Breast epithelium (tissue), 4 donors: Measurements from ENCODE around the gene CKAP2. TPM values are rescaled to one million over a fixed set of nuclear protein-coding genes. Genes with fewer than 3 reads are reported as not detected.

ENCODE experiments used
- DNase-seq, 2 donors: peaks; one replicate each; pipeline ENCODE4 v3.0.0-alpha.2; 2019; ENCODE audit warnings: low spot score in 2 of 2
- H3K27ac ChIP-seq, 2 donors: fragments of 200-600 bp; sonication (generic) in 1 of 2; one replicate each; pipeline ENCODE4 v1.5.1; 2016 to 2019; ENCODE audit warnings: mild to moderate bottlenecking in 1 of 2
- H3K27me3 ChIP-seq, 2 donors: fragments of 200-600 bp; sonication (generic) in 1 of 2; one replicate each; pipeline versions ENCODE4 v1.5.1 to v1.6.0; 2017 to 2019; ENCODE audit warnings: control low read depth in 1 of 2, mild to moderate bottlenecking in 1 of 2
- H3K36me3 ChIP-seq: fragments of 200-600 bp; one replicate; pipeline ENCODE4 v1.5.1; 2019
- H3K4me1 ChIP-seq, 2 donors: fragments of 200-600 bp; sonication (generic); one replicate each; pipeline ENCODE4 v1.5.1; 2016 to 2019; ENCODE audit warnings: control low read depth in 1 of 2
- H3K4me3 ChIP-seq, 3 donors: fragments of 200-600 bp; sonication (generic); 1 replicate in 2 of 3; 2 replicates in 1 of 3; pipeline ENCODE4 v1.5.1; 2016 to 2019; ENCODE audit warnings: mild to moderate bottlenecking in 3 of 3, moderate library complexity in 2 of 3
- H3K9me3 ChIP-seq, 2 donors: fragments of 200-600 bp; sonication (generic) in 1 of 2; one replicate each; pipeline ENCODE4 v1.5.1; 2016 to 2019; ENCODE audit warnings: control low read depth in 1 of 2
- CTCF ChIP-seq, 3 donors: fragments of 450-650 bp; IDR thresholded peaks; one replicate each; pipeline ENCODE4 v1.5.1; 2016 to 2017; ENCODE audit warnings: antibody characterized with exemption in 3 of 3, mild to moderate bottlenecking in 3 of 3, moderate library complexity in 3 of 3
- POLR2A ChIP-seq: fragments of 450-650 bp; IDR thresholded peaks from one replicate; pipeline ENCODE4 v1.6.1; 2016; ENCODE audit warnings: antibody characterized with exemption, mild to moderate bottlenecking, moderate library complexity
- POLR2AphosphoS5 ChIP-seq, 3 donors: sonication (generic); formaldehyde crosslinking; IDR thresholded peaks; one replicate each; pipeline ENCODE4 v1.6.1; 2017; ENCODE audit warnings: antibody characterized with exemption in 3 of 3
- intact Hi-C: fragments of 100-400 bp; cut with DNase I; formaldehyde crosslinking; loops from one replicate; pipeline ENCODE4 v1.15.1; 2023; ENCODE audit warnings: low total_unique reads
- total RNA-seq, 3 donors: library from RNA; depleted of rRNA; stranded (reverse); fragments of >200 nt; gene quantifications; one replicate each; pipeline ENCODE4 v1.1.0, GENCODE V29; 2016

The CKAP2 gene
- total RNA-seq, 3 donors from 2014 or later = 6.9 to 11.0 (median 8.6) TPM

DNA sequence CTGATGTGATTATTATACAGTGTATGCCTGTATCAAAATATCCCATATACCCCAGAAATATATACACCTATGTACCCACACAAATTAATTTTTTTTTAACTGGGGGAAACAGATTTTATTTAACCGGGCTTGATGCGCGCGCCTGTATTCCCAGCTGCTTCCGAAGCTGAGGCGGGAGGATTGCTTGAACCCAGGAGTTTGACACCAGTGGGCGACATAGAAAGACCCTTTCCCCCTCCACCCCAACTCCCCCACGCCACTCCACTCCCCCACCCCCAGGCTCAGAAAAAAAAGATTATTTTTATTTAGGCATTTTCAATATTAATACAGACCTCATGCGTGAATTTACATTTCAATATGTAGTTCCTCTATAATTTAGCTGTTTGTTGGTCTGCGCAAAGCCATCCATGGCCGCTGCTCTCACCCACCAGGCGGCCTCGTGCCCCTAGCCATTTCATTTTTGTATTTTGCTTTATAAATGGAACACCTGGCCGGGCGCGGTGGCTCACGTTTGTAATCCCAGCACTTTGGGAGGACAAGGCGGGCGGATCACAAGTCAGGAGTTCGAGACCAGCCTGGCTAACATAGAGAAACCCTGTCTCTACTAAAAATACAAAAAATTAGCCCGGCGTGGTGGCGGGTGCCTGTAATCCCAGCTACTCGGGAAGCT, 4.0 kb upstream of the CKAP2 start:
- H3K4me3 ChIP-seq = peak overlapping the region in 1 of 3 donors; percentile 90
- TF ChIP-seq CTCF (IDR thresholded peaks at IDR 0.05) (no peak), POLR2AphosphoS5 (IDR thresholded peaks at IDR 0.05) (no peak), POLR2A (no peak)
- no peaks in the 10 kb centered on the region for H3K27me3 ChIP-seq
- DNase-seq = no peak
- H3K4me1 ChIP-seq = peaks cover 0 to 13% of the 10 kb centered on the region in 2 donors
- no peaks in the 10 kb centered on the region for H3K36me3 ChIP-seq
- H3K9me3 ChIP-seq = no peaks in the 10 kb centered on the region
- H3K27ac ChIP-seq = no peak overlapping the region
- intact Hi-C loops = no loop called here

DNA sequence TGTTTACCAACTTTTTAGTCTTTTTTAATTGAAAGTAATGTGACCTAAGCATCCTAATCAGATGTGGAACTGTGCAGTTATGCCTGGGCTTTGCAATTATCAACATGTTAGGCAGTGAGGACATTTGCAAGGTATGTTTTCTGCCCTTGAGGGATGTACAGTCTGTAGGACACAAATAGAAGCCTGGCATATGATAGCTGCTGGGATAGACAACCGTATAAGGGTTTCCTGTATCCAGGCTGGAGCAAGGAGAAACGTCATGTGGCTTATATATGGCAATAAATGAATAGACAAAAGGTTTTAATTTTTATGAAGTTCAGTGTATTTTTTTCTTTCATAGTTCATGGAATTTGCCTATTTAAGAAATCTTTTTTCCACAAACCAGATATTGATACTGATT, 2.8 kb upstream of the CKAP2 start:
- Histone ChIP-seq H3K27ac (no peak overlapping the region), H3K27me3 (no peaks in the 10 kb centered on the region), H3K9me3 (no peaks in the 10 kb centered on the region), H3K4me1 (peaks cover 0 to 12% of the 10 kb centered on the region in 2 donors), H3K36me3 (no peaks in the 10 kb centered on the region), H3K4me3 (no peak overlapping the region)
- DNase-seq = no peak
- TF ChIP-seq POLR2A (no peak), CTCF (IDR thresholded peaks at IDR 0.05) (no peak), POLR2AphosphoS5 (IDR thresholded peaks at IDR 0.05) (no peak)
- intact Hi-C loops = no loop called here

GRCh38 chr13:52454459-52454819, 839 bp upstream of the CKAP2 start:
- Histone ChIP-seq H3K9me3 (no peaks in the 10 kb centered on the region), H3K4me1 (no peaks in the 10 kb centered on the region), H3K36me3 (no peaks in the 10 kb centered on the region), H3K4me3 (peak overlapping the region; percentile 67 to 94 (median 79)), H3K27me3 (no peaks in the 10 kb centered on the region), H3K27ac (peak overlapping the region; percentile 76 to 92)
- no peak for DNase-seq
- intact Hi-C loops = no loop called here
- no peak for TF ChIP-seq POLR2A
- TF ChIP-seq CTCF (IDR thresholded peaks at IDR 0.05) = no peak
- TF ChIP-seq POLR2AphosphoS5 (IDR thresholded peaks at IDR 0.05) = no peak

DNA sequence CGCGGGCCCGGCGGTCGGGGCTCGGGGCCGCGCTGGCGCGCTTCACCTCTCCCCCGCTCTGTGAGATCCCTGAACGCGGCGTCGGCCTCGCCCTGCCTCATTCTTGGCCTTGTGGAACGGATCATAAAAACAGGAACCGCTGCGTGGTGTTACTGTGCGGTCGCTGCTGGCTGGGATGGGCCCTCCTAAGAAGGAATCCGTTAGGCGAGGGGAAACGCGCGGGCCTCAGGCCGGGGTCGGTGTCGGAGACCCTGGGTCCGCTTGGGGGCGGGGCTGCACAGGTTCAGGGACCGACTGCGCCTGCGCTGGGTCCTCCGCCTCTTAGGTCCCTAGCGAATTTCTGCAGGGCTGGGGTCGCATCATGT, 381 bp downstream of the CKAP2 start:
- peak in 1 of 2 donors; percentile 55 for DNase-seq
- H3K4me1 ChIP-seq = no peaks in the 10 kb centered on the region
- H3K36me3 ChIP-seq = no peaks in the 10 kb centered on the region
- TF ChIP-seq POLR2A (no peak), CTCF (IDR thresholded peaks at IDR 0.05) (no peak), POLR2AphosphoS5 (IDR thresholded peaks at IDR 0.05) (no peak)
- no peaks in the 10 kb centered on the region for H3K9me3 ChIP-seq
- H3K4me3 ChIP-seq = peak overlapping the region; percentile 67 to 94 (median 79)
- no peaks in the 10 kb centered on the region for H3K27me3 ChIP-seq
- intact Hi-C loops = no loop called here
- peak overlapping the region; percentile 76 to 92 for H3K27ac ChIP-seq

- intact Hi-C loops = no loop called here
- H3K4me3 ChIP-seq = no peak overlapping the region
- H3K27ac ChIP-seq = no peak overlapping the region
- H3K27me3 ChIP-seq = no peaks in the 10 kb centered on the region
- TF ChIP-seq POLR2A = no peak
- TF ChIP-seq CTCF (IDR thresholded peaks at IDR 0.05) = no peak
- TF ChIP-seq POLR2AphosphoS5 (IDR thresholded peaks at IDR 0.05) = no peak
- H3K9me3 ChIP-seq = no peaks in the 10 kb centered on the region
- H3K4me1 ChIP-seq = no peaks in the 10 kb centered on the region
- no peaks in the 10 kb centered on the region for H3K36me3 ChIP-seq
- no peak for DNase-seq
These were observed 4.4 kb downstream of the CKAP2 start for GRCh38 chr13:52459668-52460067.
